T-cell (primary cell): ENCODE data around the gene PRF1. TPM values are rescaled to one million over a fixed set of nuclear protein-coding genes. Genes with fewer than 3 reads are reported as not detected.
A peak's percentile ranks its signal among the peaks of the same experiment; 100 is the strongest.

Experiments used
- ATAC-seq, 4 experiments: fragments of 200-7000 bp in 3 of 4; fragments of 150-1000 bp in 1 of 4; cut with Tn5 transposase; replicated peaks in 1 of 4; 1 replicate in 3 of 4; 2 replicates in 1 of 4; pipeline ENCODE4 v1.10.0; 2021; ENCODE audit warnings: moderate library complexity in 3 of 4, mild to moderate bottlenecking in 2 of 4, moderate number of reproducible peaks in 1 of 4
- CTCF ChIA-PET, 2 donors: fragments of 300-600 bp; sonication (Branson Sonifier 250); formaldehyde crosslinking; loops; one replicate each; lab custom pipeline; 2022; ENCODE audit warnings: antibody characterized with exemption in 2 of 2; lab: Charles Lee
- POLR2A ChIA-PET, 2 donors: fragments of 300-600 bp; sonication (Branson Sonifier 250); formaldehyde crosslinking; loops; one replicate each; lab custom pipeline; 2022; ENCODE audit warnings: antibody characterized with exemption in 2 of 2; lab: Charles Lee
- DNase-seq, 35 experiments: peaks; one replicate each; pipeline versions ENCODE4 v3.0.0 to v3.0.0-alpha.2; 2013 to 2023
- H3K27ac ChIP-seq: one replicate; pipeline ENCODE4 v1.5.1; 2013; ENCODE audit warnings: low read length
- H3K27me3 ChIP-seq, 2 experiments: replicated peaks in 1 of 2; 1 replicate in 1 of 2; 2 replicates in 1 of 2; pipeline versions ENCODE4 v1.6.1 to v1.7.0; 2013; ENCODE audit warnings: low read length in 1 of 2, mixed read lengths in 1 of 2; ENCODE audit not compliant: control insufficient read depth in 2 of 2, insufficient read depth in 2 of 2; ENCODE audit errors: extremely low read depth in 1 of 2
- H3K36me3 ChIP-seq, 2 donors: 1 replicate in 1 of 2; 2 replicates in 1 of 2; pipeline versions ENCODE4 v1.6.1 to v1.7.0; 2013; ENCODE audit warnings: low read length in 1 of 2; ENCODE audit not compliant: control insufficient read depth in 2 of 2, insufficient read depth in 1 of 2; ENCODE audit errors: extremely low read depth in 1 of 2
- H3K4me1 ChIP-seq, 2 experiments: 1 replicate in 1 of 2; 2 replicates in 1 of 2; pipeline versions ENCODE4 v1.6.1 to v1.7.0; 2013; ENCODE audit warnings: low read length in 2 of 2, mixed read lengths in 1 of 2; ENCODE audit not compliant: insufficient read depth in 2 of 2, control insufficient read depth in 1 of 2; ENCODE audit errors: extremely low read depth in 1 of 2
- H3K4me3 ChIP-seq, 2 donors: 1 replicate in 1 of 2; 2 replicates in 1 of 2; pipeline versions ENCODE4 v1.5.1 to v1.7.0; 2013; ENCODE audit warnings: mild to moderate bottlenecking in 2 of 2, low read length in 1 of 2, moderate library complexity in 1 of 2; ENCODE audit not compliant: control insufficient read depth in 1 of 2; ENCODE audit errors: extremely low read depth in 1 of 2
- H3K9me3 ChIP-seq: 2 replicates; pipeline ENCODE4 v1.7.0; 2013
- H3K27ac Mint-ChIP-seq, 2 donors: one replicate each; pipeline ENCODE4 v1.8.0; 2020 to 2021; ENCODE audit warnings: mild to moderate bottlenecking in 2 of 2, mixed read lengths in 2 of 2
- H3K27me3 Mint-ChIP-seq, 2 donors: one replicate each; pipeline ENCODE4 v1.8.0; 2021 to 2022; ENCODE audit warnings: mixed read lengths in 2 of 2
- H3K36me3 Mint-ChIP-seq: one replicate; pipeline ENCODE4 v1.8.0; 2021; ENCODE audit warnings: mixed read lengths
- H3K4me1 Mint-ChIP-seq, 3 donors: one replicate each; pipeline ENCODE4 v1.8.0; 2020 to 2022; ENCODE audit warnings: mixed read lengths in 3 of 3, mild to moderate bottlenecking in 1 of 3
- H3K4me3 Mint-ChIP-seq, 3 donors: one replicate each; pipeline ENCODE4 v1.8.0; 2020 to 2022; ENCODE audit warnings: mild to moderate bottlenecking in 3 of 3, mixed read lengths in 3 of 3, moderate library complexity in 3 of 3
- H3K9me3 Mint-ChIP-seq, 3 donors: one replicate each; pipeline ENCODE4 v1.8.0; 2020 to 2022; ENCODE audit warnings: mixed read lengths in 3 of 3
- WGBS: methylation state at CpG from one replicate; pipeline ENCODE4 v1.1.5; 2013; ENCODE audit warnings: missing lambda C conversion rate; ENCODE audit not compliant: insufficient coverage; 5-methylcytosine and 5-hydroxymethylcytosine counted together
- total RNA-seq, 35 experiments: library from RNA in 6 of 35; stranded (reverse) in 6 of 35; fragments of 120-200 nt in 1 of 35; gene quantifications; one replicate each; pipeline versions ENCODE4 v1.2.1 to v1.2.4 and lab custom pipeline; 2013 to 2026

The PRF1 gene
- total RNA-seq, 5 donors from 2014 or later (not counting 1 experiment from before 2014, with no cell fraction given): 32.6 to 146 (median 63.0) TPM

- 90% methylated on average over 6 of the region's 15 CpGs for WGBS
- peaks cover 10 to 32% (median 23%) of the 10 kb centered on the region in 3 donors for H3K4me1 Mint-ChIP-seq
- no peak for DNase-seq
These were observed 40.3 kb downstream of the PRF1 start for GRCh38 chr10:70562036-70562755.

GRCh38 chr10:70561558-70561957 lies 41.0 kb downstream of the PRF1 start:
- ChIA-PET CTCF (interaction anchor here (0.5 to 1.1 kb wide), 5 partner anchors 11 to 255 kb away, joined by 3 to 4 read pairs (median 3); no protein-coding TSS in a partner anchor), POLR2A (no interaction called here)
- DNase-seq (no peak), ATAC-seq (no peak)
- H3K4me3 Mint-ChIP-seq: no peak overlapping the region
- no peak overlapping the region for H3K27ac Mint-ChIP-seq
- 73% methylated on average over 5 of the region's 6 CpGs for WGBS
- no peaks in the 10 kb centered on the region for H3K27me3 Mint-ChIP-seq
- Histone ChIP-seq H3K27me3 (peaks cover 0 to 3% of the 10 kb centered on the region in 2 experiments), H3K36me3 (no peaks in the 10 kb centered on the region), H3K9me3 (no peaks in the 10 kb centered on the region), H3K4me1 (peaks cover 0 to 39% of the 10 kb centered on the region in 2 experiments), H3K27ac (no peak overlapping the region), H3K4me3 (no peak overlapping the region)
- H3K9me3 Mint-ChIP-seq: no peaks in the 10 kb centered on the region
- H3K4me1 Mint-ChIP-seq: peaks cover 10 to 32% (median 23%) of the 10 kb centered on the region in 3 donors
- no peaks in the 10 kb centered on the region for H3K36me3 Mint-ChIP-seq

More at GRCh38 chr10:70562036-70562755, 40.3 kb downstream of the PRF1 start:
- no peak for ATAC-seq
- Histone ChIP-seq H3K27me3 (peaks cover 0 to 3% of the 10 kb centered on the region in 2 experiments), H3K4me3 (no peak overlapping the region), H3K9me3 (no peaks in the 10 kb centered on the region), H3K36me3 (no peaks in the 10 kb centered on the region), H3K4me1 (peaks cover 0 to 39% of the 10 kb centered on the region in 2 experiments), H3K27ac (no peak overlapping the region)
- ChIA-PET CTCF (interaction anchor here in 1 of 2 donors (0.6 kb wide), 1 partner anchor 33 kb away, joined by 4 read pairs; no protein-coding TSS in a partner anchor), POLR2A (no interaction called here)
- no peak overlapping the region for H3K4me3 Mint-ChIP-seq
- no peak overlapping the region for H3K27ac Mint-ChIP-seq
- H3K36me3 Mint-ChIP-seq: no peaks in the 10 kb centered on the region
- no peaks in the 10 kb centered on the region for H3K9me3 Mint-ChIP-seq
- H3K27me3 Mint-ChIP-seq: no peaks in the 10 kb centered on the region

GRCh38 chr10:70561070-70561469 lies 41.5 kb downstream of the PRF1 start:
- ChIA-PET CTCF (interaction anchor here (0.5 to 1.3 kb wide), 6 partner anchors 11 to 256 kb away, joined by 3 to 4 read pairs (median 3); no protein-coding TSS in a partner anchor), POLR2A (no interaction called here)
- 78% methylated on average over 7 of the region's 10 CpGs for WGBS

GRCh38 chr10:70560511-70560941 lies 42.0 kb downstream of the PRF1 start:
- ChIA-PET CTCF (interaction anchor here (1.0 to 1.3 kb wide), 5 partner anchors 10 to 256 kb away, joined by 3 to 4 read pairs (median 3); no protein-coding TSS in a partner anchor), POLR2A (no interaction called here)
- WGBS: 95% methylated on average over 11 of the region's 14 CpGs
- Histone ChIP-seq H3K4me3 (no peak overlapping the region), H3K4me1 (peaks cover 0 to 38% of the 10 kb centered on the region in 2 experiments), H3K27ac (no peak overlapping the region), H3K9me3 (no peaks in the 10 kb centered on the region), H3K36me3 (no peaks in the 10 kb centered on the region), H3K27me3 (no peaks in the 10 kb centered on the region)
- H3K36me3 Mint-ChIP-seq: no peaks in the 10 kb centered on the region
- H3K4me1 Mint-ChIP-seq: peaks cover 10 to 32% (median 23%) of the 10 kb centered on the region in 3 donors
- H3K9me3 Mint-ChIP-seq: no peaks in the 10 kb centered on the region
- H3K27me3 Mint-ChIP-seq: no peaks in the 10 kb centered on the region
- H3K4me3 Mint-ChIP-seq: no peak overlapping the region
- no peak for ATAC-seq
- DNase-seq: no peak
- no peak overlapping the region for H3K27ac Mint-ChIP-seq

More at GRCh38 chr10:70561070-70561469, 41.5 kb downstream of the PRF1 start:
- H3K27me3 Mint-ChIP-seq: no peaks in the 10 kb centered on the region
- H3K36me3 ChIP-seq: no peaks in the 10 kb centered on the region
- H3K4me1 Mint-ChIP-seq: peaks cover 10 to 32% (median 23%) of the 10 kb centered on the region in 3 donors
- DNase-seq (no peak), ATAC-seq (no peak)
- no peaks in the 10 kb centered on the region for H3K9me3 Mint-ChIP-seq
- H3K4me3 Mint-ChIP-seq: no peak overlapping the region
- no peak overlapping the region for H3K27ac ChIP-seq
- H3K4me3 ChIP-seq: no peak overlapping the region
- no peaks in the 10 kb centered on the region for H3K36me3 Mint-ChIP-seq
- H3K9me3 ChIP-seq: no peaks in the 10 kb centered on the region
- peaks cover 0 to 39% of the 10 kb centered on the region in 2 experiments for H3K4me1 ChIP-seq
- peaks cover 0 to 3% of the 10 kb centered on the region in 2 experiments for H3K27me3 ChIP-seq
- H3K27ac Mint-ChIP-seq: no peak overlapping the region

- Mint-ChIP-seq H3K4me1 (peaks cover 10 to 32% (median 23%) of the 10 kb centered on the region in 3 donors), H3K27me3 (no peaks in the 10 kb centered on the region), H3K27ac (peak overlapping the region in 1 of 2 donors; percentile 73), H3K9me3 (no peaks in the 10 kb centered on the region), H3K4me3 (peak overlapping the region; percentile 74 to 76 (median 76)), H3K36me3 (no peaks in the 10 kb centered on the region)
- CTCF ChIA-PET: interaction anchor here (1.3 to 1.8 kb wide), 2 partner anchors 9 to 199 kb away, joined by 4 to 8 read pairs; no protein-coding TSS in a partner anchor
- Histone ChIP-seq H3K27ac (no peak overlapping the region), H3K4me3 (no peak overlapping the region), H3K4me1 (peaks cover 0 to 32% of the 10 kb centered on the region in 2 experiments), H3K36me3 (no peaks in the 10 kb centered on the region), H3K9me3 (no peaks in the 10 kb centered on the region), H3K27me3 (no peaks in the 10 kb centered on the region)
- DNase-seq: no peak
- POLR2A ChIA-PET: no interaction called here
- 89% methylated on average over 5 of the region's 5 CpGs for WGBS
- ATAC-seq: no peak
These were observed 42.7 kb downstream of the PRF1 start for GRCh38 chr10:70559861-70560260.
